Stomach (tissue), 9 donors: ENCODE data around the gene DBF4B. TPM values are rescaled to one million over a fixed set of nuclear protein-coding genes. Genes with fewer than 3 reads are reported as not detected.

Experiments
- DNase-seq, 2 donors: peaks; one replicate each; pipeline versions ENCODE4 v3.0.0 to v3.0.0-alpha.2; 2013 to 2019
- H3K27ac ChIP-seq, 5 donors: fragments of 200-600 bp in 4 of 5; sonication (generic) in 4 of 5; one replicate each; pipeline ENCODE4 v1.5.1; 2013 to 2019; ENCODE audit warnings: mild to moderate bottlenecking in 1 of 5, moderate library complexity in 1 of 5
- H3K27me3 ChIP-seq, 3 donors: fragments of 200-600 bp; sonication (generic); one replicate each; pipeline ENCODE4 v1.5.1; 2017 to 2019; ENCODE audit warnings: mixed run types in 1 of 3
- H3K36me3 ChIP-seq, 4 donors: fragments of 200-600 bp; sonication (generic); 1 replicate in 3 of 4; 2 replicates in 1 of 4; pipeline ENCODE4 v1.5.1; 2016 to 2019
- H3K4me1 ChIP-seq, 4 donors: fragments of 200-600 bp; sonication (generic); one replicate each; pipeline ENCODE4 v1.5.1; 2016 to 2019
- H3K4me3 ChIP-seq, 4 donors: fragments of 200-600 bp; sonication (generic) in 3 of 4; one replicate each; pipeline ENCODE4 v1.5.1; 2016 to 2019; ENCODE audit warnings: mild to moderate bottlenecking in 1 of 4
- H3K9me3 ChIP-seq, 4 donors: fragments of 200-600 bp; sonication (generic); one replicate each; pipeline ENCODE4 v1.5.1; 2016 to 2019
- CTCF ChIP-seq, 7 experiments: fragments of 450-650 bp in 4 of 7; fragments of 200-600 bp in 3 of 7; sonication (generic) in 3 of 7; IDR thresholded peaks; one replicate each; pipeline ENCODE4 v1.5.1; 2016 to 2019; ENCODE audit warnings: antibody characterized with exemption in 7 of 7, control low read depth in 2 of 7, mild to moderate bottlenecking in 1 of 7
- EP300 ChIP-seq: sonication (generic); formaldehyde crosslinking; IDR thresholded peaks from one replicate; pipeline ENCODE4 v1.6.1; 2017; ENCODE audit warnings: antibody characterized with exemption
- POLR2A ChIP-seq, 4 donors: fragments of 450-650 bp; IDR thresholded peaks; one replicate each; pipeline ENCODE4 v1.6.1; 2016; ENCODE audit warnings: antibody characterized with exemption in 4 of 4, control low read depth in 2 of 4, mild to moderate bottlenecking in 1 of 4, moderate library complexity in 1 of 4
- POLR2AphosphoS5 ChIP-seq, 3 donors: sonication (generic); formaldehyde crosslinking; IDR thresholded peaks; one replicate each; pipeline ENCODE4 v1.6.1; 2016; ENCODE audit warnings: antibody characterized with exemption in 3 of 3
- WGBS, 5 donors: extraction: QIAGEN DNeasy Blood & Tissue Kit in 3 of 5; methylation state at CpG; one replicate each; pipeline versions ENCODE4 v1.1.5 to v1.1.7; 2013 to 2018; 5-methylcytosine and 5-hydroxymethylcytosine counted together
- intact Hi-C: fragments of 100-400 bp; cut with DNase I; formaldehyde crosslinking; loops from one replicate; pipeline ENCODE4 v1.15.1; 2023; ENCODE audit warnings: low total_unique reads
- polyA plus RNA-seq, 3 donors: library from polyadenylated mRNA; stranded (reverse); fragments of 200-250 nt; gene quantifications; one replicate each; pipeline ENCODE4 v1.2.3, GENCODE V29; 2013
- total RNA-seq, 5 donors: library from RNA; depleted of rRNA; stranded (reverse); fragments of >200 nt; gene quantifications; one replicate each; pipeline versions ENCODE4 v1.1.0 to v1.2.3, GENCODE V29; 2014 to 2016
- donor health status: healthy with polysubstance abuse.
- donor health status: Bipolar disorder and iron deficiency.
- donor health status: healthy.

Gene DBF4B
- total and polyA plus RNA-seq, 8 donors, result 0.76 to 5.0 (median 2.2) TPM; not detected in 1

- H3K4me3 ChIP-seq, result peak within 1 kb of the TSS; percentile 44 to 60 (median 50)
- H3K4me1 ChIP-seq, result peaks cover 13 to 17% (median 14%) of the 10 kb centered on the region in 4 donors
- peaks cover 0 to 59% (median 38%) of the 10 kb centered on the region in 3 donors for H3K27me3 ChIP-seq
- intact Hi-C loops, result no loop called here
- no peaks in the 10 kb centered on the region for H3K9me3 ChIP-seq
- TF ChIP-seq EP300 (no peak), POLR2A (IDR thresholded peaks at IDR 0.05) (no peak), POLR2AphosphoS5 (IDR thresholded peaks at IDR 0.05) (no peak), CTCF (IDR thresholded peaks at IDR 0.05) (no peak)
- peak in 1 of 2 donors; percentile 58 for DNase-seq
- no peaks in the 10 kb centered on the region for H3K36me3 ChIP-seq
- WGBS, 5 donors, result 5 to 31% (median 9%) methylated on average over 15 to 70 of the region's 74 CpGs
- no peak within 1 kb of the TSS for H3K27ac ChIP-seq
These were observed 50.1 kb downstream of the DBF4B start, which contains the start of gene ADAM11 for GRCh38 chr17:44758414-44759085. ADAM11 (plus strand) TSS chr17:44758988; CDS start chr17:44759200, 212 bp downstream.

- Histone ChIP-seq H3K9me3 (no peaks in the 10 kb centered on the region), H3K27me3 (peaks cover 0 to 64% (median 38%) of the 10 kb centered on the region in 3 donors), H3K4me3 (peak overlapping the region; percentile 44 to 60 (median 50)), H3K36me3 (no peaks in the 10 kb centered on the region), H3K27ac (no peak overlapping the region), H3K4me1 (peaks cover 13 to 17% (median 14%) of the 10 kb centered on the region in 4 donors)
- DNase-seq, result no peak
- intact Hi-C loops, result no loop called here
- TF ChIP-seq EP300 (no peak), CTCF (IDR thresholded peaks at IDR 0.05) (no peak), POLR2AphosphoS5 (IDR thresholded peaks at IDR 0.05) (no peak), POLR2A (IDR thresholded peaks at IDR 0.05) (no peak)
- 0 to 12% (median 6%) methylated on average over 4 to 60 of the region's 60 CpGs for WGBS, 5 donors
These were observed 50.8 kb downstream of the DBF4B start for GRCh38 chr17:44759086-44759915.

GRCh38 chr17:44759916-44760243 lies 51.4 kb downstream of the DBF4B start:
- peaks cover 0 to 70% (median 38%) of the 10 kb centered on the region in 3 donors for H3K27me3 ChIP-seq
- no peaks in the 10 kb centered on the region for H3K9me3 ChIP-seq
- peaks cover 13 to 17% (median 14%) of the 10 kb centered on the region in 4 donors for H3K4me1 ChIP-seq
- no peak overlapping the region for H3K27ac ChIP-seq
- H3K36me3 ChIP-seq, result no peaks in the 10 kb centered on the region
- TF ChIP-seq POLR2AphosphoS5 (IDR thresholded peaks at IDR 0.05) (no peak), CTCF (IDR thresholded peaks at IDR 0.05) (no peak)
- no peak overlapping the region for H3K4me3 ChIP-seq
- intact Hi-C loops, result no loop called here
- WGBS, 5 donors, result 60 to 76% (median 69%) methylated on average over 3 of the region's 3 CpGs; no CpG with 5 or more reads in 1 of the 5 donors
- no peak for DNase-seq

- no peak for DNase-seq
- TF ChIP-seq POLR2AphosphoS5 (IDR thresholded peaks at IDR 0.05), result no peak
- TF ChIP-seq CTCF (IDR thresholded peaks at IDR 0.05), result no peak
- TF ChIP-seq EP300, result no peak
- TF ChIP-seq POLR2A (IDR thresholded peaks at IDR 0.05), result no peak
- WGBS, 5 donors, result 67 to 82% (median 70%) methylated on average over 13 of the region's 13 CpGs
These were observed 52.2 kb downstream of the DBF4B start for GRCh38 chr17:44760474-44761308.

More at GRCh38 chr17:44760474-44761308, 52.2 kb downstream of the DBF4B start:
- no peaks in the 10 kb centered on the region for H3K9me3 ChIP-seq
- H3K4me1 ChIP-seq, result peaks cover 13 to 17% (median 14%) of the 10 kb centered on the region in 4 donors
- H3K27ac ChIP-seq, result no peak overlapping the region
- peaks cover 0 to 73% (median 39%) of the 10 kb centered on the region in 3 donors for H3K27me3 ChIP-seq
- H3K36me3 ChIP-seq, result no peaks in the 10 kb centered on the region
- intact Hi-C loops, result no loop called here
- H3K4me3 ChIP-seq, result no peak overlapping the region
